Measurements from ENCODE around the gene DUSP7.

The DUSP7 gene

DNA sequence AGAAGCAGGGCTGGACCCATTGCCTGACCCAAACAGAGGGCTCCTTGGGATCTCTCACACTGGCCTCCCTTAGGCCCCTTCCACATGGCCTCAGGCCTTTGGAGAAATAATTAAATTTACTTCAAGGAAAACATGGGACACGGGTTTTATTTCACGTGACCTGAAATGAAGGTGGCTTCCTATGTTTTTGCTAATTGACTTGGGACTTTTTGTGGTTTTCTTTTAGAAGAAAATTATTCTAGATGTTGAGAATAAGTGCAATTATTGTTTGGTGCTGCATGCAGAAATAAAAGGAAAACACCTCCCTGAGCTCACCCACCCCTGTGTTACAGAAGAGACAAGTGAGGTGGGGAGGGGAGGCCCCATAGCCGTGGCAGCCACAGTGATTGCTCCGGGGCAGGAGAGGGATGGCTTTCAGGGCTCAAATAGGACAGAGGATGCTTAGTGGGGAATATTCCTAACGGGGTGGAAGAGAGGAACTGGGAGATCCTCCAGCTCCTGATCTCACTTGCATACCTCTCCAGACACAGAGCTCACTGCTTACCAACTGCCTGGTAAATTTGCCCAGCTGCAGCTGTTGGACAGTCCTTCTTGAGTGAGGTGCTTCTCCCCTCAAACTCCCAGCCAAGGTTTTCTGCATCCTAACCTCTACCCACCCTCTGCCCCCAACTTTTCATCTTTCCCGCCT, 31.5 kb downstream of the DUSP7 start:
- TF ChIP-seq GATA3 (IDR thresholded peaks at IDR 0.05; ENCODE audit: low read depth, low read length) (no peak), GATA2 (IDR thresholded peaks at IDR 0.05; ENCODE audit: low read depth, low read length) (no peak)

DNA sequence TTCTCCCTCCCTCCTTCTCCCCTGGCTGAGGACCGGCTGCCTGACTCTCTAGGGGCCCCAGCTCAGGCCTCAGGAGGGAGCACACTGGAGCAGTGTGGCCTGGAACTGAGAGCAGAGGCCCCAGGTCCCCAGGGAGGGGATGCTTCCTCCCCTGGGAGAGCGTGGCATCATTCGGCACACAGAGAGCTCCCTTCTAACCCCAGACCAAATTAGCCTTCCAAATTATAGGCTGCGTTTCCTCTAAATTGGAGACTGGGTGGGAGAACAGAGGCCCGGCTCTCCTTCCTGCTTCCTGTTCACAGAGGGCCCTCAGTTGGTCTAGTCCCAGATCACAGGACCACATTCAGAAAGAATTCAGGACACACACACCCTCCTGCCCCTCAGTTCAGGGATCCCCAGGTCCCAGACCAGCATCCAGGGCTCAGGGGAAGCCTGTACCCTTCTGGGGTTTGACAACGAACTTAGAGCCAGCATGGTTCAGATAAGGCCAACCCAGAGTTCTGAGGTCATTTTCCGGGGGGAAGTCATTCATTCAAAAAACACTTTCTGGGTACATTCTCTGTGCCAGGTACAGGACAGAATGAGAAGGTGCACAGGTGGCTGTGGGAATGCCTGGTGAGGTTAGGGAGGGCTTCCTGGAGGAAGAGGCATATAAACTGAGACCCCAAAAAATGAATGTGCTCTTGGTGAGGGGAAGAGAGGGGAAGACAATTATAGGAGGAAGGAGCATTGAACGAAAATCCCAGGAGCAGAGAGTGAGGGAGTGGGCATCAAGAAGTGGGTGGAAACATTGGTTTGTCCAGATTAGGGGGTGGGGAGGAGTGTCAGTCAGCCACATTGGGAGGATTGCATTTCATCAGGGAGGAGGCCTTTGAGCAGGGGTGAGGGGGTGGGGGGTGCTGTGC, 32.3 kb downstream of the DUSP7 start:
- TF ChIP-seq GATA2 (IDR thresholded peaks at IDR 0.05; ENCODE audit: low read depth, low read length): no peak
- no peak for TF ChIP-seq GATA3 (IDR thresholded peaks at IDR 0.05; ENCODE audit: low read depth, low read length)

DNA sequence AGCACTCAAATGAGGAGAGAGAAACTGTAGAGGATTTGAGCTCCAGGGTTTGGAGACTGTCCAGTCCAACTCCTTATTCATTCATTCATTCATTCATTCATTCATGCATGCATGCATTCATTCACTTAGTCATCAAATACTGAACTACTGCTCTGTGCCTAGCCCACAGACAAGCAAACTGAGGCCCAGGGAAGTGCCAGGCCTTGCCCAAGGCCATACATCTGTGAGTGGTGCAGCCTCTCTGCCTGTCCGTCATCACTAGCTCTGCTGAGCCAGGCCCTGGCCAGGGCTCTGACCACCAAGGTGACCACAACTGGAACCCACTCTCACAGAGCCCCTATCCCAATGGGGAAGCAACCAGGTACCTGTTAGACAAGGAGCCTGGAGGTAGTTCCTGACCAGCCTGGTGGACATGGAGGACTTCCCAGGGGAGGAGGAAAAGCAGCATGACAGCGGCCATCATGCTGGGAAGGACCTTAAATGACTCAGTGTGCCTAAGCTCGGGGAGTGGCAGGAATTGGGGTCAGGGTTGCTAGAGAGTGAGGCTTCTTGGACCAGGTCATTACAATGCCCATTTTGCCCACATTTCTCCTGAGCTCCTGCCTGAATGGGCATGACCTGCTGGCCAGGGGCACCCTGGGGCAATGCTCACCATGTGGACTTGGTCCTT, 33.1 kb downstream of the DUSP7 start:
- TF ChIP-seq GATA3 (IDR thresholded peaks at IDR 0.05; ENCODE audit: low read depth, low read length) (no peak), GATA2 (IDR thresholded peaks at IDR 0.05; ENCODE audit: low read depth, low read length) (no peak)

DNA sequence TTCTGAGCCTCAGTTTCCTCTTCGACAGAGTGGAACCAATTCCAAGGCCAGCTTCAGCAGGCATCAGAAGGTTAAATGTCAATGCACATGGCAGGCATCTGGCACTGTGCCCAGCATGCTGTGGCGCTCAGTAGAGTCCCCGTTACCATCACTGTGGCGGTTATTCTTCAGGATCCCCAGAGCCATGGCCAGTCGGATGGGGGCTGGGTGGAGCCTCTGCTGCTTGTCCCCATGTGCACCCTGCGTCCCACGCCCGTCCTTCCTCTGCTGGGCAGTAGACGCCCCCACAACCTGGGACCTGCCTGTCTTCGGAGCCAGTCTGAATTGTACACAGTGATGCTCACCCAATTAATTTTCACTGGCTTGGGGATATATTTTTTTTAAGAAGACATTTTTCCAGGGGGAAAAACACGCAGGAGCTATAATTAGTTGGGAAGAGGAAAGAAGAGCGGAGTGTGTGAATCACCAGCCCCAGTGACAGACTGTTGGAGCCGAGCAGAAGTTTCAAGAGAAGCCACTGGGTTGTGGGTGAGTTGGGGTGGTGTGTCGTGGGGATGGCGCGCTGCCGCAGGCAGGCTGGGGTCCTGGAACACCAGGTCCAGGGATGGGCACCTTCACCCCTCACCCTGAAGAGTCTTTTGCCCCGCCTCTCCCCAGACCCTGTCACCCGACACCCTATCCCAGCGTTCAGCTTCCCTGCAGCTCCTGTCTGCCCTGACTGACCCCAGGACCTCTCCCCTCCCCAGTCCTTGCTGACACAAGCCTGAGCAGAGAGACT, 33.9 kb downstream of the DUSP7 start:
- TF ChIP-seq GATA3 (IDR thresholded peaks at IDR 0.05; ENCODE audit: low read depth, low read length) (no peak), GATA2 (IDR thresholded peaks at IDR 0.05; ENCODE audit: low read depth, low read length) (no peak)

DNA sequence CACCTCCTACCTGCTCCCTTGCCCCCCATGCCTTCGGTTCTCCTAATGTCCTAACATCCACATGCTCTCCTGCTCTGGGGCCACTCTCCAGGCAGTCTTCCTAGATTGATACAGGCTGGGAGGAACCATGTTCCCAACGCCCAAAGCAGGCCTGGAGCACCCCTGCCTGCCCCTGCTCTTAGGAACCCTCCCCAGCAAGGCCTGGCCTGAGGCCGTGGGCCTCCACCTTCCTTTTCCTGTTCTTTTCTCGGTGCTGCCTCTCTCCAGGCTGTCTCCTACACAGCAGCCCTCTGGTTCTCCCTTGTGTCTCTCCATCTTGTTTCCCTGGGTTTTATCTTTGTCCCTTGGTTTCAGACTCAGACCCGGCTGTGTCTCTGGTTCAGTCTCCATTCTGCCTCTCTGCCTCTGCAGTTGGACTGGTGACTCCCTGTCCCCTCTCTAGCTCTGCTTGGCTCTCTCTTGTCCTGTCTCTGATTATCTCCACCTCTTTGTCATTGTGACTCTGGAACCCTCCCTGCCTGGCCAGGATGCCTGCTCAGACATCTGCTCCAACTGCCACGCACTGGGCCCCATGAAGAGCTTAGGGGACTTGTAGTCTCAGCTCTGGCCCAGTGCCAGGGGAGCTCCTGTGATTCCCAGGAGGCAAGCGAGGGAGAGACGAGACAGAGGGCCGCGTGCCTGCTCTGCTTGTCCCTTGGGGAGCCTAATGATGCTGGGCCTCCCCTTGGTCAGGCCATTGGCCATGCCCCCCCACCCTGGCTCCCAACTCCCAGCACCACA, 34.7 kb downstream of the DUSP7 start:
- TF ChIP-seq GATA2 (IDR thresholded peaks at IDR 0.05; ENCODE audit: low read depth, low read length) (no peak), GATA3 (IDR thresholded peaks at IDR 0.05; ENCODE audit: low read depth, low read length) (no peak)

DNA sequence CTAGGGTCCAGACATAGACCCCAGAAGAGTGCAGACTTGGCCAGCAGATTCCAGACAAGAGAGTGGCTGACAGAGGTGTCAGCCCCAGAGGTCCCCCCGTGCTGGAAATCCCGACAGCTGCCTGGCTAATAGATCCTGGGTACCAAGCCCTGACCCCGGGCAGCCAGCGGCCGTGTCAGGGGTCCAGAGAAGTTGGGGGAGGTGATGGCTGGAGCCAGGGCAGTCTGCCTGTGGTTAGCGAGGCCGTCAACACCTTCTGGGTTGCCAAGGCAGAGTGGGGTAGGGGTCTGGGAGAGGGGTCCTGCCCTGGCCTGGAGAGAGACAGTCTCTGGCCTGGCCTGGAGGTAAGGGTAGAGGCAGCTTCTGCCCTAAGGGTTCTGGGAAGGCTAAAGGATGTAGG, 35.6 kb downstream of the DUSP7 start:
- TF ChIP-seq GATA2 (IDR thresholded peaks at IDR 0.05; ENCODE audit: low read depth, low read length) (no peak), GATA3 (IDR thresholded peaks at IDR 0.05; ENCODE audit: low read depth, low read length) (no peak)

DNA sequence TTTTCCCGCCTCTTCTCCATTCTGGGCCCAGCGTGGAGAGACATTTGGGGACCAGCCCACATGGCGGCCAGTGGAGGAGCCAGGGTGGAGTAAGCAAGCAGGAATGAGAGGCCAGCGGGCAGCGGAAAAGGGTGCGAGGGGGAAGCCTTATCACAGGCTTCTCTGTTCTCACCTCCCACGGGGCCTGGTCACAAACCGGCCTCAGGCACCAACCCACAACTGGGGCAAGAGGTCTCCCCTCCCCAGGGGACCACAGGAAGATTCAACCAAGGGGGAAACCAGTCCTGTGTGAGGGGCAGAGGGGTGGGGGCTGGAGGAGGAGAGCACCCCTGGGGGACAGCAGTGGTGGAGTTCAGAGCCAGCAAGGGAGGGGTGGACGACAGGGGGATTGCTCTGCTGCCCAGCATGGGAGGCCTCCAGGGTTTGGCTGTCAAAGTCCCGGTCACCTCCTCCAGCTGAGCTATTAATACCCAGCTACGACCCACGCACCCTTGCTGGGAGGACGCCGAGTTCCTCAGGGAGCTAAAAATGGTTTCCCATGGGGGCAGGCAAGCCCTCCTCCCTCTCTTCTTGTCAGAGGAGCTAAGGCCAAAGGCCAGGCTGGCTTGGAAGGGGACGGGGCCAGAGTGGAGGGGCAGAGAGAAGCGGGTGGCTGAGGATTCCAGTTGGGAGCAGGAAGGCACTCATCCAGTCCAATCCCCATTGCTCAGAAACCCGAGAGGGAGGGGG, 36.9 kb downstream of the DUSP7 start:
- TF ChIP-seq GATA2 (IDR thresholded peaks at IDR 0.05; ENCODE audit: low read depth, low read length): no peak

DNA sequence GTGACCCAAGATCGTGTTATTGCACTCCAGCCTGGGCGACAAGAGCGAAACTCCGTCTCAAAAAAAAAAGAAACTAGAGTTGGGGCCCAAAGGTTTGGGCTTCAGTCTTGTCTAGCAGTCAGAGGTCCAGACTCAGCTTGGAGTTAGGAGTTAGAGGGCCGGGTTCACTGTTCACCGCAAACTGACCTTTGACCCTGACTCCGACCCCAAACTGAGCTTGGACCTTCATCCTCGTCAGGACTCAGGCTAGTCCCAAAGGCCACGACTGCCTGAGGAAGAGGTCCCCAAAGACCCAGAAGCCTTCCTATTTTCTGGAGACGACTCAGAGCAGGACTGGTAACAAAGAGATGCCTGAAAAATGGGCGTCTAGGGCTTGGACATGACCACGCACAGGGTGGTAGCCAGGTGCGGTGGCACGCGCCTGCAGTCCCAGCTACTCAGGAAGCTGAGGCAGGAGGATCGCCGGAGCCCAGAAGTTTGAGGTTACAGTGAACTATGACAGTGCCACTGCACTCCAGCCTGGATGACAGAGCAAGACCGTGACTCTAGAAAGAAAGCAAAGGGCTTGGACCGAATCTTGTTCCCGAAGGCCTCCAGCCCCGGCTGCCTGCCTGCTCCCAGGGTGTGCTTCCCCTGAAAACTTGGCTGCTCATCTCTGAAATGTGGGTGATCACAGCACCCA, 37.9 kb downstream of the DUSP7 start:
- TF ChIP-seq GATA2 (IDR thresholded peaks at IDR 0.05; ENCODE audit: low read depth, low read length): no peak
- no peak for TF ChIP-seq GATA3 (IDR thresholded peaks at IDR 0.05; ENCODE audit: low read depth, low read length)

DNA sequence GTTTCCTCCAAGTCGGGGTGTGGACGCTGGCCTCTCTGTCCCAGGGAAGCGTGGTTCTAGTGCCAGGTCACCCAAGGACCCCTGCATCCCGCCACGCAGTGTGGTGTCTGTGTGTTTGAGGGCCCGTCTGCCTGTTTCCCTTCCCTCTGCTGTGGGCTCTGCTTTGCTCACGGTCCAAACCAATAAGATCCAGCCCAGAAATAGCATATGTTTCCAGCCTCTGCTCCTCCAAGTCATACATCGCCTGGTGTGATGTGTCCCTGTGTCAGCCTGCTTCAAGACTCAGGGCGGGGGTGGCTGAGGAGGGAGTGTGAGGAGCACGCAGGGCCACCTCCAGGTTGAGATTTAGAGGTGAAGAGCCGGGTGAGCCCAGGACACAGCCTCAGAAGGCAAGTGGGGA, 38.8 kb downstream of the DUSP7 start:
- TF ChIP-seq GATA2 (IDR thresholded peaks at IDR 0.05; ENCODE audit: low read depth, low read length) (no peak), GATA3 (IDR thresholded peaks at IDR 0.05; ENCODE audit: low read depth, low read length) (no peak)

DNA sequence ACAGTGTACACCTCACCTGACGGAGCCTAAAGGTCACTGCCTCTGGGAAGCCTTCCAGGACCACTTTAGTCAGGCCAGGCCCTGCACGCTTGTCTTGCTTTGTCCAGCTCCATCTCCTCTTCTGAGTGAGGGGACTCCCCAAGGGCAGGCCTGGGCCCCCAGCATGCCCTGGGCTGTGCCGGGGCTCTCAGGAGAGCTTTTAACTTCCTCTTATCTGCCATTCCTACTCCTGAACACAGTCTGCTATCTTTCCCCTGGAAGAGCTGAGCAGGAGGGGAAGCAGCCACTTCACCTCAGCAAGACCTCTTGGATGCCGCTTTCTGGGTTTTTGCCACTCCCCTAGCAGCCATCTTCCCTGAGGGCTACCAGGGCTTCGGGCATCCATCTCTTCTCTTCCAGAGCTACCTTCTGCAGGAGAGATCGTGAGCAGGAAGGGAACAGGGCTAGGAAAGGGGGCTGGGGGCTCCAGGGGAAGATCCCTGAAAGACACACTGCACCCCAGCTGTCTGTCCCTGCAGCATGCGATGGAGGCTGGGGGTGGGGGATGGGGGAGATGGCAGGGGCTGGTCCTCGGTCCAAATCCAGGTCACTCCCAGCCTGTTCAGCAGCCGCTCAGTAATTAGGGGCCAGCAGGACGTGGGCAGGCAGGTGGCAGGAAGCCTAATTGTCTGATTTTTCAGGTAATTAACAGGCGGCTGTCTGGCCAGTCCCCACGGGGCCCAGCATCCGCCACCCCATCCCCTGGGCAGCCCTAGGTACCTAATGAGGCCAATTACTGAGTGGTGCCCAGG, 40.7 kb downstream of the DUSP7 start:
- TF ChIP-seq GATA2 (IDR thresholded peaks at IDR 0.05; ENCODE audit: low read depth, low read length) (no peak), GATA3 (IDR thresholded peaks at IDR 0.05; ENCODE audit: low read depth, low read length) (no peak)

DNA sequence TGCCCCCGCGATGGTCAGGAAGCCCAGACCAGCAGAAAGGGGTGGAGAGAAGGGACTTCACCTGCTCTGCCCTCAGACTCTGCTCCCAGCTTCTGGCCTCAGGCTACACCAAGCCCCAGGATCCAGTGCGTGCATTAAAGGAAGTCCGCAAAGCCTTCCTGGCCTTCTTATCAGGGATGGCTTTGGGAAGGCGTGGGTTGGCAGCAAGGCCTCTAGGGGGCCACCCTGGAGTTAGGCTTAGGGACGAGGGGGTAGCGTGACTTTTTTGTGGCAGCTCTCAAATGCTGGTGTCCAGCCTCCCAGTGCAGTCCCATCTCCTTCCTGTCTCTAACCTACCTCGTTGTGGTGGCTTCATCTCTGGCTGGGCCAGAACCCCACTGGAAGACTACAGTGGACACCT, 41.8 kb downstream of the DUSP7 start:
- TF ChIP-seq GATA3 (IDR thresholded peaks at IDR 0.05; ENCODE audit: low read depth, low read length): no peak
- TF ChIP-seq GATA2 (IDR thresholded peaks at IDR 0.05; ENCODE audit: low read depth, low read length): no peak

Data from SH-SY5Y (cell line).